NCI-H748 treated with DMSO at 0.1 percent for 48 hours (cell line): ENCODE results near the gene MYLIP.

Source experiments
- DNase-seq: peaks from one replicate; lab custom pipeline; 2025; lab: John Stamatoyannopoulos, UW

Gene MYLIP

GRCh38 chr6:16108419-16108818 lies 20.5 kb upstream of the MYLIP start:
- DNase-seq: no peak

GRCh38 chr6:16108921-16109658 lies 19.8 kb upstream of the MYLIP start:
- DNase-seq: no peak

GRCh38 chr6:16109659-16110305 lies 19.1 kb upstream of the MYLIP start:
- DNase-seq: no peak

DNA sequence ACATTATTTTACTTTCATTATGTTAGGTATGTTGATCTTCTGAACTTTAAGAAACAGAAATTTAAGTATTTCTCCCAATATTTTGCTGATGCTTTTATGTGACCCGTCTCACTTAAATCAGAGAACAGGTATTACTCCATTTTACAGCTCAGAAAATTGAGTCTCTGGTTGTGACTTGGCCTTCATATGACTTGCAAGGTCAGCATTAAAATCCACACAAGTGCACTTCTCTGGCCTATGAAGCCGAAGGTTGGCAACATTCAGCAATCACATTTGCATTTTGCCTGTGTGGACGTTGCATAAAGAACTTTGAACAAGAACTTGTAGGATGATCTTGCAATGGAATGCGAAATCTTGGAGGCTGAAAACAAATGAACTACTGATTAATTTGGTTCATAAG lies 10.1 kb upstream of the MYLIP start:
- no peak for DNase-seq

DNA sequence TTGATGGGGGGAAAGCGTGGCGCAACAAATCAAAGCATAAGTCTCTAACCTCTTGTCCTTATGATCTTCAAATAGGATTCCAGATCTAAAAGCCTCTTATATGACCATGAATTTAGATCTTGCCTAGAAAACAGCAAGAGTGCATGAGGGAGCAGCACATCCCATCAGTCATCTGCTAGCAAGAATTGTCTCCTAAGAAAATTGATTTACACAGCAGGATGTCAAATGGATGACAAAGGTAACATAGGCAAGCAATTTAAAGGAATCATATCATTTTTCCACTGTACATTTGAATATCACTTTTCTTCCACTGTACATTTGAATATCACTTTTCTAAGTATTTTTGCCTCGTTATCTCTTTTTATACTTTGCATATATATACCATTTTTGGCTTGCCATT lies 7.5 kb upstream of the MYLIP start:
- DNase-seq: no peak

GRCh38 chr6:16122197-16122596 lies 6.7 kb upstream of the MYLIP start:
- no peak for DNase-seq

- DNase-seq: no peak
Observed at GRCh38 chr6:16124198-16125180, 4.4 kb upstream of the MYLIP start.

DNA sequence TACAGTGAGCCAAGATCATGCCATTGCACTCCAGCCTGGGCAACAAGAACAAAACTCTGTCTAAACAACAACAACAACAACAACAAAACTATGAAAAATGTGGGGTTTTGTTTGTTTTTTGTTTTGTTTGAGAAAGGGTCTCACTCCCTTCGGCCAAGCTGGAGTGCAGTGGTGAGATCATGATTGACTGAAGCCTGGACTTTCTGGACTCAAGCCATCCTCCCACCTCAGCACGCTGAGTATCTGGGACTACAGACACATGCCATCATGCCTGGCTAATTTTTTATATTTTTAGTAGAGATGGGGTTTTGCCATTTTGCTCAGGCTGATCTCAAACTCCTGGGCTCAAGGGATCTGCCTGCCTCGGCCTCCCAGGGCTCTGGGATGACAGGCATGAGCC lies 2.8 kb upstream of the MYLIP start:
- no peak for DNase-seq

GRCh38 chr6:16126861-16127260 lies 2.0 kb upstream of the MYLIP start:
- no peak for DNase-seq

DNA sequence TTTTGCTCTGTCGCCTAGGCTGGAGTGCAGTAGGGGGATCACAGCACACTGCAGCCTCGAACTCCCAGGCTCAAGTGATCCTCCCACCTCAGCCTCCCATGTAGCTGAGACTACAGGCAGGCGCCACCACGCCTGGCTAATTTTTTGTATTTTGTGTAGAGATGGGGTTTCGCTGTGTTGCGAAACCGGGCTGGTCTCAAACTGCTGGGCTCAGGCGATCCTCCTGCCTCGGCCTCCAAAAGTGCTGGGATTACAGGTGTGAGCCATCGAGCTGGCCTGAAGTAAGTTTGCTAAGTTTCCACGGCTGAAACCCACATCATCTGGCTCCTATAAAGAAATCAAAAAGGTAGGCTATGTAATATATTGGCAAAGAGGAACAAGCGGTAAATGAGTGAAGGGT lies 1.4 kb upstream of the MYLIP start:
- no peak for DNase-seq

- peak; percentile 51 for DNase-seq
Observed at GRCh38 chr6:16129623-16130401, 926 bp downstream of the MYLIP start.

GRCh38 chr6:16130437-16130891 lies 1.6 kb downstream of the MYLIP start:
- DNase-seq: peak; percentile 56

GRCh38 chr6:16130932-16131387 lies 2.1 kb downstream of the MYLIP start:
- peak; percentile 64 for DNase-seq

- no peak for DNase-seq
Observed at GRCh38 chr6:16132909-16133308, 4.0 kb downstream of the MYLIP start.

- DNase-seq: no peak
Observed at GRCh38 chr6:16134430-16134829, 5.5 kb downstream of the MYLIP start.

- no peak for DNase-seq
Observed at GRCh38 chr6:16135066-16135465, 6.2 kb downstream of the MYLIP start.

GRCh38 chr6:16136091-16136490 lies 7.2 kb downstream of the MYLIP start:
- no peak for DNase-seq

DNA sequence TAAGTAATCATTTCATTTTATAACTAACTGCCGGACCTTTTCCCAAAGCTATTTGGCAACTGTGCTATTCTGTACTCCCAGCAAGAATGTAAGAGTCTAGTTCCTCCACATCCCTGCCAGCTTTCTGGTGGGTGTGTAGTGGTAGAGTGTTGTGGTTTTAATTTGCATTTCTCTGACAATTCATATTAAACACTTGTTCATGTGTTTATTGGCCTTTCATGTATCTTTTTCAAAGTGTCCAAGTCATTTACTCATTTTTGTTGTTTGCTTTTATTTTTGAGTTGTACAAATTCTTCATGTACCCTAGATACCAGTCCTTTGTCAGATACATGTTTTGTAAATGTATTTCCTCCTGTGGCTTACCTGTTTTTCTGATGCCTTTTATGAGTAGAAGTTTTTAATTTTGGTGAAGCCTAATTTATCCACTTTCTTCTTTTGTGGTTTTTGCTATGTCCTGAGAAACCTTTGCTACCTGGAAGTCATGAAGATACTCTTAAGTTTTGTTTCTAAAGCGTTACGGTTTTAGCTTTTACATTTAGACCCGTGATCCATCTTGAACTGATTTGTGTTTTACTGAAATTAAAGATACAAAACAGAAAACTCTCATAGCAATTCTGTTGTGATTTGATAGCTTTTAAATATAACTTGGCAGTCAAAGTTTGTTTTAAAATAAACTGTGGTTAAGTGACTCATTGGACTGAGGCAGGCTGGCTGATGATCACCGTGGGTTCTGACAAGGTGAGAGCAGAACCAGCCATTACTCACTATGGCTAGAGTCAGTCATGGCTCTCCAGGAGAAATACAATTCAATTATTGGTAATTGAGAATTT lies 8.0 kb downstream of the MYLIP start:
- DNase-seq: no peak

GRCh38 chr6:16137451-16137801 lies 8.5 kb downstream of the MYLIP start:
- DNase-seq: no peak

GRCh38 chr6:16139556-16139955 lies 10.7 kb downstream of the MYLIP start:
- DNase-seq: no peak

DNA sequence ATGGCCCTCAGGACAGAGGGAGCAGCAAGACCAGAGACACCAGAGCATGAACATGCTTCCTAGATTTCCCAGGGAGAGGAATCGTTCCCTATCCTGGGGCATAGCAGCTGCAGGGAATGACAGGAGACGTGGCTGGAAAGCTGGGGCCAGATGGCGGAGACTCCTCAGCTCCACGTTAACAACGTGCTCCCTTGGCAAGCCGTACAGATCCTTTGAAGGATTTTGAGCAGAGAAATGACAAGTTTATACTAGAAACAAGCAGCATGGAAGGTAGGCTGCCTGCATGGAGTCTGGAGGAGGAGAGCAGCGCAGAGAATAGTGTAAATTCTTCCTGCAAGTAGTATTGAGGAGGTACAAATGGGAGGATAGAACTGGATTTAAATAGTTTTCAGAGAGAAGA lies 11.7 kb downstream of the MYLIP start:
- DNase-seq: no peak
